GM18498 (cell line): ENCODE results near the gene SULT4A1.

Experiments
- ATAC-seq: cut with Tn5 transposase; IDR thresholded peaks from one replicate; pipeline ENCODE4 v1.9.1; 2021; ENCODE audit warnings: mild to moderate bottlenecking, moderate library complexity; ENCODE audit not compliant: unreplicated experiment

The SULT4A1 gene

DNA sequence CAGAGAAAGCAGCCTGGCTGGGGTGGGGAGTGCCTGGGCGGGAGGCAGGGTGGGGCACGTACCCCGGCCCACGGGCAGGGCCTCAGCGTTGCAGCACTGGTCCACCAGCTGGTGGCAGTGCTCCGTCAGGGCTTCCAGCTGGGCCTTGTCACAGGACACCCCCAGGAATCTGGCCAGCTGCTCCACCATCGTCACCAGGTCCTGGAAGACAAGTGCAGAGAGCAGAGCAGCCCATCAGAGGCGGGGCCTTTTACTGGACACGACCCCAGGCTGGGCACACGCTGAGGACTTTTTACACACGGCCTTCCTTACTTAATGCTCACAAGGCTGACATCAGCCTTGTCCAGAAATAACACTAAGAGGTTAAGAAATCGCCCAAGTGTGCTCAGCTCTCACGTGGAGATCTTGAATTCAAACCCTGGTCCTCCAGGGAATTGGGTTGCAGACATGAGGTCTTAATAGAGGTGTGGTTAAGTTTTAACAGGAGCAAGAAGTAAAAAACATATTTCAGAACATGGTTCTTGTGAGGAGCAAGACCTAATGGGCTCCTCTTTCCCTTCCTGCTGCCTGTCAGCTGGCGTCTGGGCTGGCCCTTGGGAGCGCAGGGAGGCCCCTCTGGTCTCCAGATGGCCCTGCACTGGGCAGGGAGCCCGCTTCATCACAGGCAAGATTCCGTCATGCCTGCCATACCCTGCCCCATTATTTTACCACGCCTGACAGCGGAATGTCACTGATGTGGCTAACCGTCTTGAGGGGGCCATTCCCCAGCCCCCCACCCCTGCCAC, 33.1 kb downstream of the SULT4A1 start:
- no peak for ATAC-seq

DNA sequence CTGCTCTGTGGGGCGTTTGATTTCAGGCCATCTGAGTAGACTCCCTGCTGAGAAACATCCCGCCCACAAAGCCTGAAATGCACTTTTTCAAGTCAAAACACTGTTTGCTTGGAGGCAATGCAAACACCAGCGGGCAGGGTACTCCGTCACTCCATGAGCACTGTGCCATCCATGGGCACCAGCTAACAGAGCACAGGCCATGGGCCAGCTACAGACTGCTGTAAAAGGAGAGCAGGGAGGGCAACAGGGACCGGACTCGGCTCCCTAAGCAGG, 33.7 kb downstream of the SULT4A1 start:
- ATAC-seq, result no peak

- ATAC-seq, result no peak
Observed at GRCh38 chr22:43827926-43828724, 34.2 kb downstream of the SULT4A1 start.

DNA sequence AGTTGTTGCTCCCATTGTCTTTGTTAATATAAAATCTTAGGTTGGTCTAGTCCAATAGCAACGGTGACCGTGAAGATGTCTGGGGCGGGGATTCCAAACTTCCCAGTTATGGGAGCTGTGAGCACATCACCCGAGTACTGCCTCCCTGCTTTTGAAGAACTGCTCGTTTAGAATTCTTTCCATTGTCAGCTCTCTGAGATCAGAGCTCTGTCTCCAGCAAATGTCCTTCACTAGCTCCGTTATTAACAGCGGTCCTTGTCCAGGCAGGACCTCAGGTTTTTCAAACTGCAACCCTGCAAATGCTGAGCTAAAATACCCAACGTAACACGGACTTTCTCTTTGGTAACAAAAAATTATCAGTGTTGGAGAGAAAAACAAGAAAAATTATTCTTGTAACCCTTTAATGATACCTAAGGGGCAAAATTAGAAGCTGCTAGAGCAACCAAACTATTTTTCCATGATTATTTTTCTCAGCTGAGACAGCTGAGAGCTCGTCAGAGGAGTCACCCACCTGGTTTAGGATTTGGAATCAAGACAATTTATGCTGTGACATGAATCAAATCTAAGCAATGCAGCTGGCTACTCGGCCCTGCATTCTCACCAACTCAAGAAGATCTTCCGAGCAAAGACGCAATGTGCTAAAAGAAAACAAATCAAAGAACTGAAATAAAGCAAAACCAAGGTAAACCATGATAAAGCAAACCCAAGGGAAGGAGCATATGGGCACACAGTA, 35.1 kb downstream of the SULT4A1 start:
- ATAC-seq, result no peak

GRCh38 chr22:43826142-43827002, 35.9 kb downstream of the SULT4A1 start:
- ATAC-seq, result no peak

GRCh38 chr22:43825651-43826050, 36.7 kb downstream of the SULT4A1 start:
- ATAC-seq, result no peak

GRCh38 chr22:43824724-43825420, 37.4 kb downstream of the SULT4A1 start:
- no peak for ATAC-seq

DNA sequence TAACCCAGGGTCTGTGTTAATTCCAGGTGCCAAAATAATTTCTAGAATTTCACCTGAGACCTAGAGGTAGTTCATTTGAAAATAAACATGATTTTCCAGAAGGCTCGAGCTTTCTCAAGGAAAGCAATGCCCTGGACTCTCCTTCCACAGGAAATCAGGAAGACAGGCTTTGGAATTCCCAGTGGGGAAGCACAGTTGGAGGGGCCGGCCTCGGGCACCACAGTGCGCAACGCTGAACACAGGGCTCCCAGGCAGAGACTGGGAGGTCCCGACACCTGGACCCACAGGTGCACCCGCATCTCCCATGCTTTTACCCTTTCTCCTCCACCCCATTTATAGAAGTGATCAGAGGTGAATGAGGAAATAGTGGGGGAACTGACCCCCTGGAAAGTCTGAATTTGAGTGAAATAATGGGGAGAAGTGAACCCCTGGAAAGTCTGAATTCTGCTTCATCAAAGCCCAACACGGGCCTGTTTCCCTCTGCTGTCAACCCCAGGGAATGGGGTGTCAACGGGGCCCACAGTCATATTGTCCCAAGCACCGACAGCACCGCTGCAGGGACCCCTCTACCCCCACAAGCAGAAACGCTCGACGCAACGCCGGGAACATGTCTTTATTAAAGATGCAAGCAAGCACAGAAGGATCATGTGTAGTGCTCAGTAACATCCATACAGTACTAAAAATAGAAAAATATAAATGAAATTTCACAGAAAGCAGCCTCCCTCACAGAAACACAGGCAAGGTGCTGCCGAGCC, 38.2 kb downstream of the SULT4A1 start:
- no peak for ATAC-seq

- ATAC-seq, result no peak
Observed at GRCh38 chr22:43823353-43823908, 38.9 kb downstream of the SULT4A1 start.

GRCh38 chr22:43821606-43822425, 40.5 kb downstream of the SULT4A1 start:
- no peak for ATAC-seq

- no peak for ATAC-seq
Observed at GRCh38 chr22:43820651-43821305, 41.5 kb downstream of the SULT4A1 start.

DNA sequence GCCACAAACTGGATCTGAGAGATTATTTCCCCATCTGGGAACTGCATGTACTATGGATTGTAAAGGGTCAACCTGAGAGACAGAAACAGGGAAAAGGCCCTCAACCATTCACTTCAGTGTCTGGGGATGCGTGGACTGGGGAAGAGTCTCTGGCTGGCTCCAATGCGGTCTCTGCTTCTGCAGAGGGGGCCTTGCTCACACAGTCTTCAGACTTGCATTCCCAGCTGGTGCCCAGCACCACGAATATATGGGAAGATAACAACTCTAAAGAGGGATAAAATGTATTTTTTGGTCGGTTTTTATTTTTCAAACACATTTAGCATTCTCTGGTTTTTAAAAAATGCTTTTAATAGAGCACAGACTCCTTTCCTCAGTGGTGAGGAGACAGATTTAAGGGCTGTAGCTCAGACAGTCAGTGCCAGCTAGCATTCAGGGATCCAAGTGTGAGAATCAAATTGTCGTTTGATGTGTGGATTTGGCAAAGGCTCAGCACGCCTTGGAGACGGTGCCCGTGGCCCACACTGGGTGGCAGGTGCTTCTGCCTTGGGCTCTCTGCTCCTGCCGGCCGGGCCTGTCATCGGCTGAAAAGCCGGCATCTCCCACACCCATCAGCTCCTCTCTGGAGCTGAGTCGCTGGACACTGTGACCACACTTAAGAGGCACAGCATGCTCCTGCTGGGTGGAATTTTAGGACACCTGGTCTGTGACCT, 42.2 kb downstream of the SULT4A1 start:
- ATAC-seq, result no peak

GRCh38 chr22:43819421-43819921, 42.8 kb downstream of the SULT4A1 start:
- ATAC-seq, result no peak

DNA sequence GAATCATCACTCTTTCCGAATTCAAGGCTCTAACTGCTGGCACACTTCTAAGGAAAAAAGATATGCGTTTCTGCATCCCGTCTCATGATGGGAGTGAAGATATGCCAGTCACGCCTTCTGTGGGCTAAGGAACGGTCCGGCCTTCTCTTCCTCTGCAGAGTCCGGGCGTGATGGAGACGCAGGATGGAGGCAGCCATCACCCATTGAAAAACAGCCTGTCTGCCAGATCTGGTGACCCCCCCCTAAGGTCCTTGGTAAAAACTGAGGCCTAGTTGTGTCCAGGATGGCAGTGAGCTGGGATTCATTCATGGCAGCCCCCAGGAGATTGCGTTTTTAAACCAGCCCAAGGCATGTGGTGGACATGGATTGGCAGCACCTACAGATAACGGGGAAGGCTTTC, 43.3 kb downstream of the SULT4A1 start:
- no peak for ATAC-seq

GRCh38 chr22:43817402-43817801, 44.9 kb downstream of the SULT4A1 start:
- ATAC-seq, result no peak

DNA sequence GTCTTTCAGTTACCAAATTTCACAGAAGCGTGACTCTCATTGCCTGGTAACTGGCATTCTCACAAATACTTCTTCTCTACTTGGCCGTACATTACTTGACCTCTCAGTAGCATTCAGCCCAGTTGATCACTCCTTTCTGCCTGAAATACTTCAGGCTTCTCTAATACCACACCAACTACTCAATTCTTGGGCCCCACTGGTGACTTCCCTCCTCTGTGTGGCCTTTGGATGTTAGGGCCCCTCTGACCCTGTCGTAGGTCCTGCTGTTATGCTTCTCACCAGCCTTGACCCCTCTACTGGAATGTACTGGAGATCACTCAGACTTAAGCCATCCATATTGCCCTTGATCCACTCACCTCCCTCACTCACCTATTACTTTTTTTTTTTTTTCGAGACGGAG, 48.0 kb downstream of the SULT4A1 start:
- ATAC-seq, result no peak

DNA sequence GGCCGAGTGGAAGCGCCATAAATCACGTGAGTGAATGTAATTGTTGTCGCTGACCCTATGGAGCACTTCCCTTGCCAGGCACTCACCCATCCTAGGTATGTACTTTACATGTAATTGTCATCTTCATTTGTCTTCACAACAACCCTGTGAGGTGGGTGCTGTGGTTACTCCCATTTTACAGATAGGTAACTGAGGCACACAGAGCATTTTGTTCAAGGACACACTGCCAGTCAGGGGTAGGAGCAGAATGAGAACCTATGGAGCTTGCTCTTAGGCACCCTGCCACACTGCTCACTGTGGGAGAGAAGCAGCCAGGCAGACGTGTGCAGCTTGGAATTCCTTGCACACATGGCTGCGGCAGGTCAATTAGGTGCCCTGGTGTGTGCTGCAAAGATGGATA, 49.4 kb downstream of the SULT4A1 start:
- no peak for ATAC-seq
